Body of pancreas (tissue), 4 donors: ENCODE results near the gene ABCC12. TPM values are rescaled to one million over a fixed set of nuclear protein-coding genes. Genes with fewer than 3 reads are reported as not detected.

ENCODE experiments used
- ATAC-seq: fragments of 150-250 bp; one replicate; pipeline ENCODE4 v1.9.1; 2016
- DNase-seq, 4 donors: peaks; one replicate each; pipeline ENCODE4 v3.0.0-alpha.2; 2019
- H3K27ac ChIP-seq, 4 donors: fragments of 200-600 bp; sonication (generic); 1 replicate in 3 of 4; 2 replicates in 1 of 4; pipeline versions ENCODE4 v1.5.1 to v1.6.1; 2016 to 2019; ENCODE audit warnings: mild to moderate bottlenecking in 1 of 4, mixed read lengths in 1 of 4, moderate library complexity in 1 of 4
- H3K27me3 ChIP-seq, 2 donors: fragments of 200-600 bp; sonication (generic); one replicate each; pipeline ENCODE4 v1.6.0; 2016; ENCODE audit warnings: mild to moderate bottlenecking in 1 of 2
- H3K36me3 ChIP-seq, 2 donors: fragments of 200-600 bp; sonication (generic); replicated peaks in 1 of 2; 2 replicates each; pipeline ENCODE4 v1.5.1; 2016; ENCODE audit warnings: low read depth in 2 of 2; ENCODE audit not compliant: insufficient read depth in 1 of 2
- H3K4me1 ChIP-seq: fragments of 200-600 bp; sonication (generic); one replicate; pipeline ENCODE4 v1.6.0; 2016
- H3K4me3 ChIP-seq, 2 donors: fragments of 200-600 bp; sonication (generic); 1 replicate in 1 of 2; 2 replicates in 1 of 2; pipeline ENCODE4 v1.5.1; 2016 to 2019
- H3K9me3 ChIP-seq, 3 donors: fragments of 200-600 bp; sonication (generic); 1 replicate in 2 of 3; 2 replicates in 1 of 3; pipeline ENCODE4 v1.5.1; 2016
- CTCF ChIP-seq, 7 experiments: fragments of 450-650 bp in 4 of 7; fragments of 200-600 bp in 3 of 7; sonication (generic) in 3 of 7; IDR thresholded peaks; one replicate each; pipeline ENCODE4 v1.5.1; 2016 to 2019; ENCODE audit warnings: antibody characterized with exemption in 7 of 7
- POLR2A ChIP-seq, 3 donors: fragments of 450-650 bp; IDR thresholded peaks; one replicate each; pipeline ENCODE4 v1.6.1; 2016; ENCODE audit warnings: antibody characterized with exemption in 3 of 3, mild to moderate bottlenecking in 2 of 3
- WGBS, 2 donors: methylation state at CpG; one replicate each; pipeline ENCODE4 v1.1.5; 2017; 5-methylcytosine and 5-hydroxymethylcytosine counted together
- intact Hi-C: fragments of 100-400 bp; cut with DNase I; formaldehyde crosslinking; loops from one replicate; pipeline ENCODE4 v1.15.1; 2023
- total RNA-seq, 2 donors: library from RNA; depleted of rRNA; stranded (reverse); fragments of >200 nt; gene quantifications; one replicate each; pipeline ENCODE4 v1.1.0, GENCODE V29; 2016

ABCC12 gene
- total RNA-seq, 2 donors from 2014 or later, result not detected

DNA sequence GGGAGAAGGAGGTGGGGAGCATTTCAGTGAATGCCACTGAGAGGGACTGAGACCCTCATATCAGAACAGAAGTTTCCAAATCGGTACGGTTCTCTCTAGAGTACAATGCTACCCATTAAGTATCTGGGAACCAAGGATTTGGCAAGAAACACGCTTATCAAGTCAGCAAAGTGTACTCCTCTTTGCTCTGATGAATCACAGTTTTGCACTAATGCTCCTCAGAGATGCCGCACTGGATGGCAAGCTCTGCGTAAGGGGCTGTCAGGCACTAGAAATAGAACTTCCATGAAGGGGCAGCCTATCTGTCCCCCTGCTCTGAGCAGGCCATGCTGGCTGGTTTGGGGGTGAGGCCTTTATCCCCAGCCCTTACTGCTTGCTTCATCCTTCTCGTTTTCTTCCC, 4.8 kb upstream of the ABCC12 start:
- H3K9me3 ChIP-seq, result no peaks in the 10 kb centered on the region
- H3K36me3 ChIP-seq, result no peaks in the 10 kb centered on the region
- H3K4me1 ChIP-seq, result peaks cover 9% of the 10 kb centered on the region
- H3K27me3 ChIP-seq, result no peaks in the 10 kb centered on the region
- WGBS, 2 donors, result 67 to 68% methylated on average over 6 of the region's 6 CpGs
- no peak for DNase-seq
- no peak for ATAC-seq
- no peak overlapping the region for H3K4me3 ChIP-seq
- intact Hi-C loops, result loop anchor here (10.0 kb wide), 2 partner anchors 1016 to 1116 kb away; partner anchors contain the start of gene NETO2
- TF ChIP-seq POLR2A (IDR thresholded peaks at IDR 0.05) (no peak), CTCF (IDR thresholded peaks at IDR 0.05) (no peak)
- H3K27ac ChIP-seq, result no peak overlapping the region

DNA sequence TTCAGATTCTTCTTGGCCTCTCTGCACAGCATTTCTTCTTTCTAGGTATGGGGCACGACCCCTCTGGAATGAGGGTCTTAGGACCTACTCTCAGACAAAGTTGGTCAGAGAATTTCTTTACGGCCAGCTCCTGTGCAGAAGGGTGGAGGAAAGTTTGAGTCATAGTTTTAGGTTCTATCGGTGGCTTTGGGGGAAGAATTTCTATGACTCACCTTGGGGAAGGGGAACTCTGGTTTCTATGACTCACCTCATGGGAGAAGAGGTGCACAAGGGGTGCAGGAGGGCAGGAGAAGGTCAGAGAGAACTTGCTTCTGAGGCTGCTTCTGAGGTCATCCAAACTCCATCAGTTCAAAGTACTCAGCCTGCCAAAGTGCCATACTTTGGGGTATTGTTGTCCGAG, 2.5 kb upstream of the ABCC12 start:
- TF ChIP-seq POLR2A (IDR thresholded peaks at IDR 0.05) (no peak), CTCF (IDR thresholded peaks at IDR 0.05) (no peak)
- no peaks in the 10 kb centered on the region for H3K27me3 ChIP-seq
- H3K27ac ChIP-seq, result no peak overlapping the region
- WGBS, 2 donors, result 43 to 51% methylated on average over 4 of the region's 4 CpGs
- no peak for DNase-seq
- no peaks in the 10 kb centered on the region for H3K4me1 ChIP-seq
- no peaks in the 10 kb centered on the region for H3K9me3 ChIP-seq
- ATAC-seq, result no peak
- no peak overlapping the region for H3K4me3 ChIP-seq
- intact Hi-C loops, result no loop called here
- no peaks in the 10 kb centered on the region for H3K36me3 ChIP-seq

DNA sequence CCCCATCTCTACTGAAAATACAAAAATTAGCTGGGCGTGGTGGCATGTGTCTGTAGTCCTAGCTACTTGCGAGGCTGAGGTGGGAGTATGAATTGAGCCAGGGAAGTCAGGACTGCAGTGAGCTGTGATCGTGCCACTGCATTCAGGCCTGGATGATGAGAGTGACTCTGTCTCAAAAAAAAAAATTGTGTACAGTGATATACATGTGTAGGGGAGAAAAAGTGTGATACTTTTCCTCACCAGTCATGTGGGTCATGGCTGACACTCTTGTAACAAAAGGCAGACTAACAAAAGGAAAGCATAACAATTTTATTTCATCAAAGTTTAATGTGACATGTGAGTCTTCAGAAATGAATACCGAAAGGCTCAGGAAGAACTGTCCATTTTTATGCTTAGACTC, 2.0 kb upstream of the ABCC12 start:
- Histone ChIP-seq H3K27me3 (no peaks in the 10 kb centered on the region), H3K27ac (no peak overlapping the region), H3K4me1 (no peaks in the 10 kb centered on the region), H3K9me3 (no peaks in the 10 kb centered on the region), H3K36me3 (no peaks in the 10 kb centered on the region), H3K4me3 (no peak overlapping the region)
- intact Hi-C loops, result no loop called here
- TF ChIP-seq POLR2A (IDR thresholded peaks at IDR 0.05), result no peak
- TF ChIP-seq CTCF (IDR thresholded peaks at IDR 0.05), result no peak
- ATAC-seq (no peak), DNase-seq (no peak)
- 70 to 77% methylated on average over 4 of the region's 4 CpGs for WGBS, 2 donors

DNA sequence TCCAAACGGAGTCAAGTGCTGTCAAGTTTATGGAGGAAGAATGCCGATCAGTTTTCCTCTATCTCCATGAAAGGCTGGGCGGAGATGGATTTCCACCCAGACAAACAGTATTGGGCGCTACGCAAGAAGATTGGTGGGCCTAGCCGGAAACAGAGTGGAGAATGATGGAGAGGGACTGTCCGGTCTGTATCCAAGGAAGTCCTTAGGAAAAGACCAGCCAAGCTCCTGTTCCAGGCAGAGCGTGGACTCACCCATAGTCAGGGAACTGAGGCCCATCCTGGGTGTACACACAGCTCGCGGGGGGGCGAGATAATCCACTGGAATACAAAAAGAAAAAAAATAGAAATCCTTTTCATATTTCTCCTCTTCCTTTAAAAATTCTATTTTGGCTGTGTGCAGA, 1.5 kb upstream of the ABCC12 start:
- Histone ChIP-seq H3K27me3 (no peaks in the 10 kb centered on the region), H3K27ac (no peak overlapping the region), H3K9me3 (no peaks in the 10 kb centered on the region), H3K4me3 (no peak overlapping the region), H3K36me3 (no peaks in the 10 kb centered on the region), H3K4me1 (no peaks in the 10 kb centered on the region)
- TF ChIP-seq CTCF (IDR thresholded peaks at IDR 0.05) (no peak), POLR2A (IDR thresholded peaks at IDR 0.05) (no peak)
- intact Hi-C loops, result no loop called here
- ATAC-seq (no peak), DNase-seq (no peak)
- WGBS, 2 donors, result 61 to 63% methylated on average over 11 of the region's 11 CpGs

DNA sequence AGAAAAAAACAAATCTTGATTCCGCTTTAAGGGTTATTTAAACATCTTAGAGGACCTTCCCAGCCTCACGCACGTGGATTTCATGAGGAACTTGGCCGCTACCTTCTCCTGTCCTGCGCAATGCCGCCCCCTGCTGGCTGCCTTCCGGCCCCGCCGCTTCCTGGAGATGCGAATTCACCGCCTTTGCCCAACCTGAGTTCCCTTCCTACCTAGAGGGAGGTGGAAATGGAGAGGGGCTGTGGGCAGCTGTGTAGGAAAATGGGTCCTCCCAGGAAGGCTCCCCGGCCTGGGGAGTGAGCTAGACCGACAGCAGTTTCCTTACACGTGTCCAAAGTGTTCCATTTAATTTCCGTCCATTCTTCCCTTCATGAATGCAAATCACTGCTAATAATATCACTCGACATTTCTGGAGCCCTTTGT, 1.0 kb upstream of the ABCC12 start:
- no peak overlapping the region for H3K27ac ChIP-seq
- H3K4me1 ChIP-seq, result no peaks in the 10 kb centered on the region
- H3K4me3 ChIP-seq, result no peak overlapping the region
- TF ChIP-seq CTCF (IDR thresholded peaks at IDR 0.05) (peak; percentile 84 to 96 (median 89)), POLR2A (IDR thresholded peaks at IDR 0.05) (no peak)
- H3K36me3 ChIP-seq, result no peaks in the 10 kb centered on the region
- peak; percentile 74 for ATAC-seq
- no peaks in the 10 kb centered on the region for H3K27me3 ChIP-seq
- peak; percentile 85 to 89 (median 88) for DNase-seq
- intact Hi-C loops, result no loop called here
- no peaks in the 10 kb centered on the region for H3K9me3 ChIP-seq
- 10 to 11% methylated on average over 16 of the region's 16 CpGs for WGBS, 2 donors
